AG04450 (cell line): Measurements from ENCODE around the gene ORAI1. TPM values are rescaled to one million over a fixed set of nuclear protein-coding genes. Genes with fewer than 3 reads are reported as not detected.
"Not testable (repeated sequence)": the region's sequence is repeated elsewhere in the genome, so short reads cannot be mapped to it uniquely, and the experiment has no call there.

ENCODE experiments used
- CTCF ChIA-PET: fragments of 300-600, 350-600 bp; formaldehyde crosslinking; extraction: SDS; loops from one replicate; lab custom pipeline; 2022; ENCODE audit warnings: antibody characterized with exemption, inconsistent platforms; lab: Charles Lee
- POLR2A ChIA-PET: fragments of 350-600 bp; formaldehyde crosslinking; extraction: SDS; loops from one replicate; lab custom pipeline; 2021; ENCODE audit warnings: antibody characterized with exemption, inconsistent platforms; lab: Yijun Ruan, JAX
- DNase-seq: peaks from one replicate; pipeline ENCODE4 v3.0.0-alpha.2; 2011; ENCODE audit warnings: low read depth, low spot score
- H3K27ac ChIP-seq: one replicate; pipeline ENCODE4 v1.5.1; 2012; ENCODE audit warnings: low read depth, low read length, control low read depth
- H3K27me3 ChIP-seq: one replicate; pipeline ENCODE4 v1.6.0; 2012; ENCODE audit warnings: low read length; ENCODE audit not compliant: control insufficient read depth, insufficient read depth
- H3K4me3 ChIP-seq: 2 replicates; pipeline ENCODE4 v1.5.1; 2011; ENCODE audit warnings: mild to moderate bottlenecking, low read depth, low read length, control low read depth
- H3K9me3 ChIP-seq: 2 replicates; pipeline ENCODE4 v1.5.1; 2012; ENCODE audit warnings: low read length; ENCODE audit not compliant: control insufficient read depth, insufficient read depth
- CTCF ChIP-seq: IDR thresholded peaks from 2 replicates; pipeline ENCODE4 v1.5.1; 2011; ENCODE audit warnings: low read depth, low read length, control low read depth, inconsistent platforms
- polyA plus RNA-seq: library from polyadenylated mRNA; depleted of rRNA; stranded (reverse); fragments of >200 nt; gene quantifications from 2 replicates; pipeline ENCODE4 v1.2.3, GENCODE V29; 2011

Gene ORAI1
- polyA plus RNA-seq, 1 experiment, result 13.6 TPM

DNA sequence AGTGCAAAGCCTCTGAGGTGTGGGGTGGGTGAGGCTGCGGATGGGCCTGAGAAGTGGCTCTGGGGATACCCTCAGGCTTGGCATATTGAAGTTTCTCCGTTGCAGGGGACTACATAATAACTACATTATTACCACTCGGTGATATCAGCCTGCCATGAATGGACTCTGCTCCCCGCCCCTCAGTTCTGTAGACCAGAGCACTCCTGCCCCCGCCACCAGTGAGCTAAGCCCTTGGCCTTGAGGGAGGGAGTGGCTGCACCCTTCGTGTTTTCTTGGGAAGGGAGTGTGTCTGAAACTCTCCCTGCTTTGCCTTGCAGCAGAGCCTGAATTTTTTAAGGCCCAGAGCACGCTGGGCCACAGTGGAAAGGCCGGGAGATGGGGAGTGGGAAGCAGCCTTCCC is 1.7 kb downstream of the ORAI1 start:
- POLR2A ChIA-PET, result interaction anchor here (0.9 to 1.4 kb wide), 2 partner anchors 8 to 18 kb away, joined by 5 to 6 read pairs; no protein-coding TSS in a partner anchor
- CTCF ChIA-PET, result interaction anchor here (1.6 to 5.5 kb wide), 3 partner anchors 8 to 76 kb away, joined by 7 to 60 read pairs (median 21); partner anchors contain the start of gene MORN3

DNA sequence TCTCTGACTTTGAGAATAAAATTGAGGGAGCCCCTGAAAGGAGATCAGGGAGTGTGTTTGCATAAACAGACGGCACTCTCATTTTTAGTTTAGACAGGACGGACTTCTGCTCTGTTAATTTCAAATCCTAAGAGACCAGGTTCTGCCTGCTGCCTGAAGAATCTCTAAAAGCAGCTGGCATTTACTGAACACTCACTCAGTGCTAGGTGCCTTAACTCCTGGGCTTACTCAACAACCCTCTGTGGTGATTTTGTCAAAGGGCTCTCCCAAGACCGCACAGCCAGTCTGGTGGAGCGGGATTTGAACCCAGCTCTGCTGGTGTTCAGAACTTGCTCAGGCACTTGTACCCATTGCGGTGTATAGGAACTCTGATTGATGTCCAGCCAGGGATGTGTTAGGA is 2.2 kb downstream of the ORAI1 start:
- no peak for DNase-seq
- peak overlapping the region; percentile 70; the same call in 1 of the 2 replicates for H3K4me3 ChIP-seq
- no peaks in the 10 kb centered on the region for H3K27me3 ChIP-seq
- POLR2A ChIA-PET, result no interaction called here
- no peaks in the 10 kb centered on the region; the same call in 1 of the 2 replicates for H3K9me3 ChIP-seq
- TF ChIP-seq CTCF, result no peak
- CTCF ChIA-PET, result interaction anchor here (1.1 to 5.5 kb wide), 3 partner anchors 9 to 76 kb away, joined by 4 to 60 read pairs (median 21); partner anchors contain the start of gene MORN3
- H3K27ac ChIP-seq, result no peak overlapping the region

More for the DNA sequence above, 1.7 kb downstream of the ORAI1 start:
- H3K4me3 ChIP-seq, result peak overlapping the region; percentile 70
- no peaks in the 10 kb centered on the region; the same call in 1 of the 2 replicates for H3K9me3 ChIP-seq
- no peaks in the 10 kb centered on the region for H3K27me3 ChIP-seq
- DNase-seq, result no peak
- TF ChIP-seq CTCF, result no peak
- H3K27ac ChIP-seq, result peak overlapping the region; percentile 68

- DNase-seq, result no peak
- CTCF ChIA-PET, result interaction anchor here (0.9 kb wide), 1 partner anchor 38 kb away, joined by 3 read pairs; no protein-coding TSS in a partner anchor
Measured at GRCh38 chr12:121630791-121631355, 4.5 kb downstream of the ORAI1 start.

GRCh38 chr12:121632069-121632970 is 6.0 kb downstream of the ORAI1 start:
- Histone ChIP-seq H3K27ac (peak overlapping the region; percentile 49), H3K4me3 (no peak overlapping the region), H3K9me3 (no peaks in the 10 kb centered on the region; the same call in 1 of the 2 replicates), H3K27me3 (no peaks in the 10 kb centered on the region)
- TF ChIP-seq CTCF, result no peak
- CTCF ChIA-PET, result interaction anchor here (0.9 to 1.3 kb wide), 3 partner anchors 36 to 133 kb away, joined by 4 to 5 read pairs (median 4); no protein-coding TSS in a partner anchor
- POLR2A ChIA-PET, result no interaction called here
- DNase-seq, result no peak

More at GRCh38 chr12:121630791-121631355, 4.5 kb downstream of the ORAI1 start:
- no peaks in the 10 kb centered on the region for H3K27me3 ChIP-seq
- TF ChIP-seq CTCF, result no peak
- H3K4me3 ChIP-seq, result no peak overlapping the region
- H3K27ac ChIP-seq, result no peak overlapping the region
- POLR2A ChIA-PET, result no interaction called here
- H3K9me3 ChIP-seq, result no peaks in the 10 kb centered on the region; the same call in 1 of the 2 replicates

DNA sequence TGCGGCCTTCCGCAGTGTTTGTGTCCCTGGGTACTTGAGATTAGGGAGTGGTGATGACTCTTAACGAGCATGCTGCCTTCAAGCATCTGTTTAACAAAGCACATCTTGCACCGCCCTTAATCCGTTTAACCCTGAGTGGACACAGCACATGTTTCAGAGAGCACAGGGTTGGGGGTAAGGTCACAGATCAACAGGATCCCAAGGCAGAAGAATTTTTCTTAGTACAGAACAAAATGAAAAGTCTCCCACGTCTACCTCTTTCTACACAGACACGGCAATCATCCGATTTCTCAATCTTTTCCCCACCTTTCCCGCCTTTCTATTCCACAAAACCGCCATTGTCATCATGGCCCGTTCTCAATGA is 7.5 kb downstream of the ORAI1 start:
- POLR2A ChIA-PET, H3K4me3 ChIP-seq, H3K27ac ChIP-seq, H3K27me3 ChIP-seq, CTCF ChIA-PET, DNase-seq, H3K9me3 ChIP-seq: not testable (repeated sequence)
